Breast epithelium (tissue), 3 donors: ENCODE measurements around the gene ACSM2A.
"Not testable (repeated sequence)": the region's sequence is repeated elsewhere in the genome, so short reads cannot be mapped to it uniquely, and the experiment has no call there.

ENCODE experiments used
- CTCF ChIP-seq, 3 donors: fragments of 450-650 bp; IDR thresholded peaks; one replicate each; pipeline ENCODE4 v1.5.1; 2016 to 2017; ENCODE audit warnings: antibody characterized with exemption in 3 of 3, mild to moderate bottlenecking in 3 of 3, moderate library complexity in 3 of 3
- POLR2A ChIP-seq: fragments of 450-650 bp; IDR thresholded peaks from one replicate; pipeline ENCODE4 v1.6.1; 2016; ENCODE audit warnings: antibody characterized with exemption, mild to moderate bottlenecking, moderate library complexity
- POLR2AphosphoS5 ChIP-seq, 3 donors: sonication (generic); formaldehyde crosslinking; IDR thresholded peaks; one replicate each; pipeline ENCODE4 v1.6.1; 2017; ENCODE audit warnings: antibody characterized with exemption in 3 of 3

DNA sequence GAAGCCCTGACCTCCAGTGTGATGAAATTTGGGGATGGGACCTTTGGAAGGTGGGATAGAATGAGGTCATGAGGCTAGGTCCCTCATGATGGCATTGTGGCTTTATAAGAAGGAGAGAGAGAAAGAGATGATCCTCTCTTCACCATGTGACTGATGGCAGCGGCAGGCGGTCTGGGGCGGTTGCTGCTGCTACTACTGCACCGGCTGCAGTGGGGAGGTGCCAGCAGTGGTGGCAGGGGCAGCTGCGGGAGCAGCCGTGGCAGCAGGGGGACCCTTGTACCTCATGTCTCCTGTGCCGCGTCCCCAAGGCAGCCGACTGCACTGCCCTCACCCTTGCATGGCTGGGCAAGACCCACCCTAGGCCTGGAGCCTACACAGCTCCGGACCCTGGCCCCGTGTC is 40.1 kb downstream of the ACSM2A start:
- TF ChIP-seq POLR2AphosphoS5 (IDR thresholded peaks at IDR 0.05); CTCF (IDR thresholded peaks at IDR 0.05); POLR2A: not testable (repeated sequence)
